HL-60 (cell line): ENCODE data around the gene TSPEAR.

ENCODE experiments used
- POLR2AphosphoS5 ChIP-seq: IDR thresholded peaks from 2 replicates; pipeline ENCODE4 v1.6.1; 2012; ENCODE audit warnings: low read depth
- TF ChIP-seq, protein P1 (sequence below): IDR thresholded peaks from one replicate; pipeline ENCODE4 v1.5.1; 2011; ENCODE audit warnings: low read length, control low read depth, inconsistent platforms; ENCODE audit not compliant: insufficient read depth

DNA sequence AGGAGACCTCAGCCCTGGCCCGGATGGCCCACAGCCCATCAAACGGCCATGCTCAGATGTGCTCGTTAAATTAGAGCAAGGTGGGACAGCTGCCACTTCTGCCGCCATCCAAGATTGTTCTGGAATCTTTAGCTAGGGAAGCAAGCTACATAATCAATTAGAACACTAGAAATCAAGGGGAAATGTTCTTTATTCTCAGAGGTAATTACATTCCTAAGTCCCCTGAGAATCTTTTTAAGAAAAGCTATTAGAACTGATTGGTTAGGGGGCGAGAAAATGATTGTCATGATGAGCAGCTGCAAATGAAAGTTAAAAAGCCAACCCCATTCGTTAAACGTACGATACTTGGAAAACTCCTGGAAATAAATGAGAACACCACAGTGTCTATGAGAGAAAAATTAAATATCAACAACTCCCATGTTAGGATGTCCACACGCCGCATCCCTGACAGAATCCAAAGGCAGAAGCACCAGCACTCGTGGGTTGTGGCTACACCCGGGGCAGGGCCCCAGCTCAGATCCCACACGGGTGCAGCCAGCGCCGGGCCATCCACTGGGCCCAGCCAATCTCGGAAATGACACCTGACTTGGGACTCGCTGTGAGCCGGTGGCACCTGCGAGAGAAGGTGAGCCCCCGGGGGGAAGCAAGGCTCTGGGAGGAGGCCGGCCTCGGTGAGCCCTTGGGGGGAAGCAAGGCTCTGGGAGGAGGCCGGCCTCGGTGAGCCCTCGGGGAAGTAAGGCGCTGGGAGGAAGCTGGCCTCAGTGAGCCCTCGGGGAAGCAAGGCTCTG lies 209.0 kb downstream of the TSPEAR start:
- TF ChIP-seq, protein P1, sequence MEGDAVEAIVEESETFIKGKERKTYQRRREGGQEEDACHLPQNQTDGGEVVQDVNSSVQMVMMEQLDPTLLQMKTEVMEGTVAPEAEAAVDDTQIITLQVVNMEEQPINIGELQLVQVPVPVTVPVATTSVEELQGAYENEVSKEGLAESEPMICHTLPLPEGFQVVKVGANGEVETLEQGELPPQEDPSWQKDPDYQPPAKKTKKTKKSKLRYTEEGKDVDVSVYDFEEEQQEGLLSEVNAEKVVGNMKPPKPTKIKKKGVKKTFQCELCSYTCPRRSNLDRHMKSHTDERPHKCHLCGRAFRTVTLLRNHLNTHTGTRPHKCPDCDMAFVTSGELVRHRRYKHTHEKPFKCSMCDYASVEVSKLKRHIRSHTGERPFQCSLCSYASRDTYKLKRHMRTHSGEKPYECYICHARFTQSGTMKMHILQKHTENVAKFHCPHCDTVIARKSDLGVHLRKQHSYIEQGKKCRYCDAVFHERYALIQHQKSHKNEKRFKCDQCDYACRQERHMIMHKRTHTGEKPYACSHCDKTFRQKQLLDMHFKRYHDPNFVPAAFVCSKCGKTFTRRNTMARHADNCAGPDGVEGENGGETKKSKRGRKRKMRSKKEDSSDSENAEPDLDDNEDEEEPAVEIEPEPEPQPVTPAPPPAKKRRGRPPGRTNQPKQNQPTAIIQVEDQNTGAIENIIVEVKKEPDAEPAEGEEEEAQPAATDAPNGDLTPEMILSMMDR: no peak
- TF ChIP-seq POLR2AphosphoS5: no peak
